ENCODE measurements around the gene APH1A. TPM values are rescaled to one million over a fixed set of nuclear protein-coding genes. Genes with fewer than 3 reads are reported as not detected.
A peak's percentile ranks its signal among the peaks of the same experiment; 100 is the strongest.

The APH1A gene
- 72.9 TPM for total RNA-seq

GRCh38 chr1:150268705-150269403, at the start of gene APH1A:
APH1A (minus strand) TSS chr1:150269016; CDS start chr1:150268810, 206 bp downstream.

GRCh38 chr1:150293433-150294253, 24.8 kb upstream of the APH1A start, which contains the start of gene MRPS21:
MRPS21 (plus strand) TSS chr1:150293861; CDS start chr1:150294367, 506 bp downstream.

GRCh38 chr1:150281758-150282557, 13.1 kb upstream of the APH1A start, which contains the start of gene CIART:
CIART (plus strand) TSS chr1:150282554; CDS start chr1:150283268, 714 bp downstream.

GRCh38 chr1:150257624-150258585, 10.9 kb downstream of the APH1A start, which contains the start of gene CA14:
CA14 (plus strand) TSS chr1:150257774; CDS start chr1:150258129, 355 bp downstream.

GRCh38 chr1:150235852-150236613, 32.8 kb downstream of the APH1A start, which contains the start of gene ANP32E:
ANP32E (minus strand) TSS chr1:150236112; CDS start chr1:150235786, 326 bp downstream.

Small RNA genes within 50 kb of the gene (small RNA-seq; reads per million reads assigned to genes)
- gene RNU2-17P: 4.6 reads per million, percentile 91 among the genes with 10 or more reads in this experiment

Other genes with a start within 250 kb of the APH1A start
- 79.4 TPM for gene VPS45, start 201.2 kb downstream of the APH1A start, total RNA-seq
- 39.9 TPM for gene PLEKHO1, start 119.1 kb downstream of the APH1A start, total RNA-seq
- gene ANP32E, start 32.9 kb downstream of the APH1A start, total RNA-seq: 40.8 TPM
- gene CA14, start 11.2 kb downstream of the APH1A start, total RNA-seq: 1.8 TPM
- 21.5 TPM for gene C1orf54, start 3.8 kb upstream of the APH1A start, total RNA-seq
- gene CIART, start 13.5 kb upstream of the APH1A start, total RNA-seq: 6.5 TPM
- gene MRPS21, start 24.8 kb upstream of the APH1A start, total RNA-seq: 61.6 TPM
- 45.2 TPM for gene PRPF3, start 52.5 kb upstream of the APH1A start, total RNA-seq
- gene RPRD2, start 95.1 kb upstream of the APH1A start, total RNA-seq: 18.9 TPM
- gene TARS2, start 218.4 kb upstream of the APH1A start, total RNA-seq: 33.7 TPM
- 1.6 TPM for gene ECM1, start 239.1 kb upstream of the APH1A start, total RNA-seq
- gene FALEC, start 246.7 kb upstream of the APH1A start, total RNA-seq: 0.92 TPM